Activated T-cell treated with anti-CD3 and anti-CD28 coated beads for 24 hours (primary cell): ENCODE measurements around the gene MAP3K13.
"Not testable (repeated sequence)": the region's sequence is repeated elsewhere in the genome, so short reads cannot be mapped to it uniquely, and the experiment has no call there.

Experiments
- DNase-seq: peaks from one replicate; pipeline ENCODE4 v3.0.0-alpha.2; 2020; ENCODE audit warnings: low read depth

MAP3K13 gene

DNA sequence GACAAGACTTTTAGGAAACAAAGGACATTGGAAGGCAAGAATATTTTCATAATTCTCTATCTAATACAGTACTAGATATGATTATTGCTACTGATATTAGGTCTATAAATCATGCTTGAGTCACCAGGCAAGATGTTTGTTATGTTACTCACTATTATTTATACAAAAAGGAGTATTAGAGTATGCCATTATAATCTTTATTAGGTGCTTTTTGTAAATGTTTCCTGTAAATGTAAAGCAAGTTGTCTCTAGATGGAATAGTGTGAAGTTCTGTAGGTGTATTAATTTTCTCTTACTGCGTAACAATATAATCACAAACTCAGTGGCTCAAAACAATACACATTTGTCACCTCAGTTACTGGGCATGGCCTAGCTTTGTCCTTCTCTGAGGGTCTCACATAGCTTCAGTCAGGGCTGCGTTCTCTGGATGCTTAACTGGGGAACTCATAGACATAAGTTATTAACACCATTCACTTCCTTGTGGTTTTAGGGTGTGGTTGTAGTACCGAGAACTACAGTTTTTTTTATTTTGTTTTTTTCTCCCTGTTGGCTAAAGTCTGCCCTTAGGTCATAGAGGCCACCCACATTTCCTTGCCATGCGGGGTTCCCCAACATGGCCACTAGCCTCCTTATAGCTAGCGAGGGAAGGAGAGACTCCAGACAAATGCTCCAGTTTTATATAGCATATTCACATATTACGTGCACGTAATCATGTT is 20.3 kb upstream of the MAP3K13 start:
- DNase-seq: no peak

DNA sequence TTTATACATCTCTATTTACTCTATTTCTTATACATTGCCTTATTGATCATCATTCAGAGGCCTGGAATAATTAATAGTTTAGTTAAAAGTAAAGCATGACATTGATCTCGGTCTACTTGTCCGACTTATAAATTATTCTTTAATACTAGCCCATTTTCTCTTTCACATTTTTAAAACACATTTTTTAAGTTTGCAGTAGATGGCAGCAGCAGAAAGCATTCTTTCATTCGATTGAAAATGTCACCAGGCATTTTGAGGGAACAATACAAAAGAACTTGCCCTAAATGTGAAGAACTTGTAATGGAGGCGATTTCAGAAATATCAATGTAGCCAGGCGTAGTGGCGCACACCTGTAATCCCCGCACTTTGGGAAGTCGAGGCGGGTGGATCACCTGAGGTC is 15.5 kb upstream of the MAP3K13 start:
- DNase-seq: no peak

DNA sequence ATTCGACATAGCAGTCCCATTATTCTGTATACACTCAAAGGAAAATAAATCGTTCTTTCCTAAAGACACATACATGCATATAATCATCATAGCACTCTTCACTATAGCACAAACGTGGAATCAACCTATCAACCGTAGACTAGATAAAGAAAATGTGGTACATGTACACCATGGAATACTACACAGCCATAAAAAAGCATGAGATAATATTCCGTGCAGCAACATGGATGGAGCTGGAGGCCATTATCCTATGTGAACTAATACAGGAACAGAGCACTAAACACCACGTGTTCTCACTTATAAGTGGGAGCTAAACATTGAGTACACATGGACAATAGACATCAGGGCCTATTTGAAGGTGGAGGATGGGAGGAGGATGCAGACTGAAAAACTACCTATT is 12.1 kb upstream of the MAP3K13 start:
- no peak for DNase-seq

DNA sequence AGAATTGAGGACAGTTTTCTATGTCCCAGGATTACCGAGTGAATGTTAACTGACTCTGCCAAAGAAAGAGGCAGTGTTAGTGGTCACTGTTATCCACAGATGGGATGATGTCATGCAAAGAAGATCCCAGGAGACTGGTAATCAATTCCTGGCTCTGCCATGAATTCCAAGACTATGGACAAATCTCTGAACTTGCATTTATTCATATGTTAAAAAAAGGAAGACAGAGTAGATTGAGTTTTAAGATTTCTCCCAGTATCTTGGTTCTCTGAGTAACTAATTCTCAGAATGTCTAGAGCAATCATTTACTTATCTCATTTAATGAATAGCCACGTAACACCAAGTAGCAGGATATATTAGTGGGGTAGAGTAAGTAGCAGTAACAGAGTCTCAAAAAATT is 11.5 kb upstream of the MAP3K13 start:
- no peak for DNase-seq

DNA sequence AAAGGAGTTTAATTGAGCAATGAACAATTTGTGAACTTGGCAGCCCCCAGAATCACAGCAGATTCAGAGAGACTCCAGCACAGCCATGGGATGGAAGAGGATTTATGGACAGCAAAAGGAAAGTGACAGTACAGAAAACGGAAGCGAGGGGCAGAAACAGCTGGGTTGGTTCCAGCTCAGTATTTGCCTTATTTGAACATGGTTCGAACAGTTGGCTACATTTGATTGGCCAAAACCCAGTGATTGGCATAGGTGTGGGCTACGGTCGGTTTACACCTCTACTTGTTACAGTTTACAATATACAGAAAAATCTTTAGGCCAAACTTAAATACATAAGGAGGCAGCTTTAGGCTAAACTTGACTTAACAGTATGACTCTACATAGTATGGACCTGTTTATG is 9.7 kb upstream of the MAP3K13 start:
- DNase-seq: no peak

DNA sequence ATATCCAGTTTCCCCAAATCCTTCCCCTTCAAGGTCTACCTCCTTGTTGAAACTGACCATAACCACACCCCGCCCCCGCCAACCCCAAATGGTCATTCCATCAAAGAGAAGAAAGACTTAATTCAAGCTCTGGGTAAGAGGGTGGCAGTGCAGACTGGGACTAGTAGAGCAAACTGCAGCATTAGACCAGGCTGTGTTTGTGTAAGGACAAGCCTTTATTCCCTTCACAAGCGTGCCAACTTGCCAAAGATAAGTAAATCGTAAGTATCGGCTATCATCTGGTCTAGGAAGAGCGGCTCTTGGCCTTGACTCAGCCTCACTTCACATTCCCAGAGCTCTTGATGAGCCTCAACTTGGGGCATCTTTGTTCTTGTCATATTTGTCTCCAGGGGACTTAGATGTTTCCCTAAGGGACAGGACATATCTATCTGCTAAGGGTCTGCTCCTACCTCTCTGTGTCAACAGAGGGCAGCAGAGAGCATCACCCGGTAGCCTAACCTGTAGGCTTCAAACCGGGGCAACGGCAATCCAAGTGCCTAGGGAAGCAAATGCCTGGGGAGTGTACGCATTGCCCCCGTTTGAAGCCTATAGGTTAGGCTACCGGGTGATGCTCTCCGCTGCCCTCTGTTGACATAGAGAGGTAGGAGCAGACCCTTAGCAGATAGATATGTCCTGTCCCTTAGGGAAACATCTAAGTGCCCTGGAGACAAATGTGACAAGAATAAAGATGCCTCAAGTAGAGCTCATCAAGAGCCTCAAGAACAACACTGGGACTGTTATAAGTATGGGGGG is 8.9 kb upstream of the MAP3K13 start:
- DNase-seq: peak; percentile 64

DNA sequence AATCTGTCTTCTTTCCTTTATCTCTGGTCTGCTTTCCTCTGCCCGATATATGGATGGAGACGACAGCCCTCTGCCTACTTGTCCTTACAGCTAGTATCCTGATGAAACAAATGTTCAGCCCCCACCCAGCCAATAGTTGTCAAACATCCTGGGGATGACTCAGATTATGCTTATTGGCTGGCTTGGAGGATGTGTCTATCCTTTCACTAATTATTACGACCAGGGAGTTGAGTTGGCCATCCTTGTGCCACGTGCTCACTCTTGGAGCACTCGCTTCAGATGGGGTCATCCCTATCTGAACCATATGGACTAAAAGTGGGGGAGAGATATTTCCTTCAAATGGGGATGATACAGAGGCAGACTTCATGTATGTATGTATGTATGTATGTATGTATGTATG is 6.4 kb upstream of the MAP3K13 start:
- DNase-seq: no peak

DNA sequence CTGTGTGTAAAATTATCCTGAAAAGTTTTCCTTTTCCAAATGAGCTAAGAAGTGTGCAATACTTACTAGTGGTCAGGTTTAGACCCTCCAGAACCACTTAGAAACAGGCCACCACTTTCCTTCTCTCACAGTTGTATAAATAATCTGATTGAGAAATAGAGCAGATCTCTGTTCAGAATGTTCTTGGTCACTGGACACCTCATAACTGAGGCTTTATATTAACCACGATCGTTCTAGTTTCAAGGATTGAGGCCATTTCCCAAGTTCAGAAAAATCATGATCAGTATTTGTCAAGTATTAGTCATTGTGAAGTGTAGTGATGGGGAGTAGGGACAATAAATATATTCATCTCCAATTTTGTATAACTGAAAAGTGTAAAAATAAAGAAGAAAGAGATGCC is 1.0 kb upstream of the MAP3K13 start:
- DNase-seq: no peak

DNA sequence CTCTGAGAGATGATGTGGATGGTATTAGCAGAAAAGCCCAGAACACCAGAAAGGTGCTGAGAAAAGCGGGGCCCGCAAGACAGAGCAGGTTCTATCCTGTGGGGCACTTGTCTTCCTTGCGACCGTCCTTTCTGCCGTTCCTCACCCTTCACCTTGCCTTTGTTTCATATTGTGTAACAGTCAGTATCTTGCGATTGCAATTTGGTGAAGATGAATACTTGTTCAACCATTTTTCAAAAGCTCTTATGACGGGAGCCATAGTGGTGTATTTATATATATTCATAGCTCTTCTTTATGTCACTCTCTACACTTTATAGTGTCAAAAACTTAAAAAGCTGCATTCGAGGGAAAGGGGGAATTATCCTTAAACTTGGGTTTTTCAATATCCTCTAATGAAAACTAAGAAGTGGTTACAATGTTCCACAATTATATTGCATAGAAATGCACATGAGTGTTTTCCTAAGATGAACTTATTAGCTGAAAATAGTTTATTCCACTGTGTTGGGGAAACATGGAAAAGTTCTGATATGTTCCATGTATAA is 797 bp downstream of the MAP3K13 start:
- no peak for DNase-seq

DNA sequence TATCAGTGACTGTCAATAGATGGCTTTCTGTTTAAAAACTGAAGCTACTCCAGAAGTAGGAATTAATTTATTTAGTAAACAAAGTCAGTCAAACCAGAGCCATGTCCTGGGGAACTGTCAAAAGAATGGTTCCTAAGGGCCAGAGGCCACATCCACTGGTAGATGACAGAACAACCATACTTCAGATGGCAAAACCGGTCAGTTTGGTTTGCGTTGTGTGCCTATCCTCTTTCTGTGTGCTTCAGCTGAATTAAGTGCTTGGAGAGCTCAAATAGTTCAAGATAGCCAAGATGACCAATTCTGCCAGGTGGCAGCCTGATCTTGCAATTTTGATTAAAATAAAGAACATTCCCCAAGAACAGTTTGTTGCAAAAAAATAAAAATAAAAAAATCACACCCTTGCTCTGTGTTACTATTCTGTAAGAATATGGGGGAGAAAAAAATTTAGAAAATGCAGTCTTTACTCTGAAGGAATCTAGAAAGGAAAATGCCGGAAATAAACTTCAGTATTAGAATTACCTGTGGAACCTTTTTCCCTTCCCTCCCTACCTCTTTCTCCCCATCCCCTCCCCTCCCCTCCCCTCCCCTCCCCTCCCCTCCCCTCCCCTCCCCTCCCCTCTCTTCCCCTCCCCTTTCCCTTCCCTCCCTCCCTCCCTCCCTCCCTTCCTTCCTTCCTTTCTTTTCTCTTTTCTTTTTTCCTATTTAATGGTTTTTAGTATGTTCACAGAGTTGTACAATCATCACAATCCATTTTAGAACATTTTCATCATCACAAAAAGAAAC is 2.5 kb downstream of the MAP3K13 start:
- no peak for DNase-seq

DNA sequence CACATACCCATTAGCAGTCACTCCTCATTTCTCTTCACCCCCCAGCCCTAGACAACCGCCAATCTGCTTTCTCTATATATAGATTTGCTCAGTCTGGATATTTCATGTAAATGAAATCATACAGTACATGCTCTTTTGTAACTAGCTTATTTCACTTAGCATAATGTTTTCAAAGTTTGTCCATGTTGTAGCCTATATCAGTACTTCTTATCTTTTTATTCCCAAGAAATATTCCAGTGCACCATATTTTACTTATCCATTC is 3.1 kb downstream of the MAP3K13 start:
- no peak for DNase-seq

DNA sequence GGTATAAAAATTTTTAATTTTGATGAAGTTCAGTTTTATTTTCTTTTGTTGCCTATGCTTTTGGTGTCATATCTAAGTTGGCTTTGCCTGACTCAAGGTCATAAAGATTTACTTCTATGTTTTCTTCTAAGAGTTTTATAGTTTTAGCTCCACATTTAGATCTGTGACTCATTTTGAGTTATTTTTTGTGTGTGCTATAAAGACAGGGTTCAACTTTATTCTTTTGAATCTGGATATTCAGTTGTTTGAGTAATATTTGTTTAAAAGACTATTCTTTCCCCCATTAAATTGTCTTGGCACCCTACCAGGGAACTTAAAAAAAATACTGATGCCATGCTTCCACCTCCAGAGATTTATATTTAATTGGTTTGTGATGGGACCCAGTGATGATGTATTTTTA is 4.0 kb downstream of the MAP3K13 start:
- no peak for DNase-seq

DNA sequence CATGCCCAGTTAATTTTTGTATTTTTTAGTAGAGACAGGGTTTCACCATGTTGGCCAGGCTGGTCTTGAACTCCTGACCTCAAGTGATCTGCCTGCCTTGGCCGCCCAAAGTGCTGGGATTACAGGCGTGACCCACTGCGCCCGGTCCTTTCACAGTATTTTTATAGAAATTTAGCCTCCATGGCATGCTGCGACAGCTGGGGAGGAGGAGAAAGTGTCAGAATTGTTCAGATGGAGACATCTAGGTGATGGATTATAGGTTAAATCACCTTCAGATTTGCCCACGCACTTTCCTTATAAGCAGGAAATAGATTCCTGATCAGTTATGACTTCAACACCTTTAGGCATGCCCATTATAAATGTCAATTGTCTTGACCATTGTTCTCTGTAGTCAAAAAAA is 7.4 kb downstream of the MAP3K13 start:
- not testable (repeated sequence) for DNase-seq

DNA sequence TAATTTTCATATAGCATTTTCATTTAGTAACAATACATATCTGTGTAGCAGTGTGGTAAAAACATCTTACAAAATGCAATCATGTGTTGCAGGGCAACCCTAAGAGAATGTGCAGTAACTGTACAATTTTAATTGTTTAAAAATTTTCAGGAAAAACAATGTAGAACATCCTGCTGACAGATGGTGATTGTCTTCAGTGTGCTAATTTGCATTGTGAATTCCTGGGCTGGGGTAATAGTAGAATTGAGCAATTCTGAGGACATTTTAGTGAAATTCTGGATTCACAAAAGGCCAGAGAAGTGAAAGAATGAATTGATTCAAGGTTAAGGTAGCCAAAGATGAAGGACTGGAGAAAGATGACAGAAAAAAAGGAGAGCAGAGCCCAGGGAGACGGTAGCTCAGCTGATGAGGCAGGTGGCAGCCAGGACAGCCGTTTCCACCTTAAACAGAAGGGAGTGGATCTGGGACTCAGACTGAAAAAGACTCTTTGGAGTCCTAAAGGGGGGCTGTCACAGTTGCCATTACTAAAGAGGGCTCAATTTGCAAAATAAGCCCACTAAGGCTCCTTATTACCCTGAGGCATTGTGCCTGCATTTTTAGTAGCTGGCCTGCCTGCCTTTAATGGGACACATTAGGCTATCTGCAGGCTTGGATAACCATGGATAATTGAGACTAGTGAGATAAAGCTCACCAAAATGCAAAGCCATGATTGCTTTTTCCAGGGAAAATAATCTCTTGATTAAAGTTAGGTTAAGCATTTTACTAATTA is 8.6 kb downstream of the MAP3K13 start:
- DNase-seq: no peak

DNA sequence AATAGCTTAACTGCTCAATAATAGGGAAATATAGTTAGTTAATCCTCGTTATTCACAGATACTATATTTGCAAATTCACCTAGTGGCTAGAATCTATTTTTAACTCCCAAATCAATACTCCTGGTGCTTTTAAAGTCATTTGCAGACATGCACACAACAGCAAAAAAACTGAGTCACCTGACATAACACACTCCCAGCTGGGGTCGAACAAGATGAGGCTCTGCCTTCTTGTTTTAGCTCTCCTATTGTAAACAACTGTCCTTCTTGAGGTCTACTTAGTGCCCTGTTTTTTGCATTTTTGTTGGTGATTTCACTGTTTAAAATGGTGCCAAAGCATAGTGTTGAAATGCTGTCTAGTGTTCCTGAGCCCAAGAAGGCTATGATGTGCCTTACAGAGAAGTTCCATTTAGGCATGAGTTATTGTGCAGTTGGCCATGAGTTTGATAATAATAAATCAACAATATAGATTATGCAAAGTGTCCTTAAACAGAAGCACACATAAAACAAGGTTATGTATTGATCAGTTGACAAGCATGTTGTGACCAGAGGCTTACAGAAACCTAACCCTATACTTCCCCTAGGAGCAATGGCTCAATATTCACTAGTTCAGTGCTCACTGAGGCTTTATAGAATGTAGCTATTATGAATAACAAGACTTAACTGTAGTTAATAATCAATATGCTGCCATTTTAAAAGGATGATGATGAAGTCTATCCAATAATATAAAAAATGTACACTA is 18.6 kb downstream of the MAP3K13 start:
- DNase-seq: no peak

DNA sequence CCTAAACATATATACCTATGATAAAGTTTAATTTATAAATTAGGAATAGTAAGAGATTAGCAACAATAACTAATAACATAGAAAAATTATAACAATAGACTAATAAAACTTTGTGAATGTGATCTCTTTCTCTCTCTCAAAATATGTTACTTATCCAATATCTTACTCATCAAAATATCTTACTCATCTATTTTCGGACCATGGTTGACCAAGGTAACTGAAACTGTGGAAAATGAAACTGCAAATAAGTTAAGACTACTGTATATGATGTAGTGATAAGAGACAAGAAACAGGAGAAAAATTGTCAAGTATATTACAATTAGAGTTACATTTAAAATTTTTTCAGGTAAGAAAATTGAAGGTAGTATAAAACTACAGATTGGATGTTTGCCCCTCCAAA is 19.2 kb downstream of the MAP3K13 start:
- DNase-seq: no peak

DNA sequence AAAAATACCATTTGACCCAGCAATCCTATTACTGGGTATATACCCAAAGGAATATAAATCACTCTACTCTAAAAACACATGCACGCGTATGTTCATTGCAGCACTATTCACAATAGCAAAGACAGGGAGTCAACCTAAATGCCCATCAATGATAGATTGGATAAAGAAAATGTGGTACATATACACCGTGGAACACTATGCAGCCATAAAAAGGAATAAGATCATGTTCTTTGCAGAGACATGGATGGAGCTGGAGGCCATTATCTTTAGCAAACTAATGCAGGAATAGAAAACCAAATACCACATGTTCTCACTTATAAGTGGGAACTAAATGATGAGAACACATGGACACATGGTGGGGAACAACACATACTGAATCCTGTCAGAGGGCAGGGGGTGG is 23.6 kb downstream of the MAP3K13 start:
- DNase-seq: not testable (repeated sequence)

DNA sequence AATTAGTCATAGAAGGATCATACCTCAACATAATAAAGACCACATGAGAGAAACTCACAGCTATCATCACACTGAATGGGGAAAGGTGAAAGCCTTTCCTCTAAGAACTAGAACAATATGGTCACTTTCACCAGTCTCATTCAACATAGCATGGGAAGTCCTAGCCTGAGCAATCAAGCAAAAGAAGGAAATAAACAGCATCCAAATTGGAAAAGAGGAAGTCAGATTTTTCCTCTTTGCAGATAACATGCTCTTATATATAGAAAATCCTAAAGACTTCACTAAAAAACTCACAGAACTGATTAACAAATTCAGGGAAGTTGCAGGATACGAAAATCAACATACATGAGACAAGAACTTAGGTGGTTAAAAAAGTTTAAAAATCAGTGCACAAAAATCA is 24.7 kb downstream of the MAP3K13 start:
- DNase-seq: no peak

DNA sequence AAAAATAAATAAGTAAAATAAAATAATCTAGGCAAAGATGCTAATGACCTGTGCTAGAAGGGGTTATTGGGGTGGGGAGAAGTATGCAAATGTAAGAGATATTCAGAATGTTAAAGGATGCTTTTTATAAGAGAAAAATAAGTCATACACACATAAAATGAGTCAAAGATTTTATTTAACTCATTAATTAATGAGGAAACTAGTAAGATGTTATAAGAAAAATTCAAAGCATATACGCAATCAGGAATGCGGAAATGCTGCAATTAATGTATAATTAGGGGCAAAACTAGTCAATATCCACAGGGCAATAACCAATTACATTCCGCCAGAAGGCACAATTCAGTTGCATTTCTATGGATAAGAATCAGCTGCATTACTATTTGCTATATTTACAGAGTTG is 30.1 kb downstream of the MAP3K13 start:
- DNase-seq: no peak

DNA sequence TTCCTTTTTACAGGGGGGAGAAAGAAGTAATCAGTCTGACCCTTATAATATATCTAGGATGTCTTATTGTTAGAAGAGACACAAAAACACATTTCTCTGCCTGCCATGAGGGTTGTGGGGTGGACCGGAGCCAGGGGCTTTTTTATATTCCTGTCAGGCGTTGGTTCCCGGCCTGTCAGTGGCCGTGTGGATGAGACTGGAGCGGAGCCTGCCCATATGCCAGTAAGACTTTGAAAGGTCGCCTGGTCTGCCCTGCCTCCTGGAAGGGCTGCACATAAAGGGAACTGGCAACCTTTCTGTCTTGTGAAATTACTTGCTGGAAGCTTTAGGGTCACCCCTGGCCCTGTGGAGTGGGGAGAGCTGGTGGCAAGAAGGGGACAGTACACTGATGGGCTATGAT is 34.7 kb downstream of the MAP3K13 start:
- no peak for DNase-seq
